ENCODE measurements around the gene TIAL1.
"Not testable (repeated sequence)": the region's sequence is repeated elsewhere in the genome, so short reads cannot be mapped to it uniquely, and the experiment has no call there.

The TIAL1 gene

GRCh38 chr10:119596537-119597404, at the start of gene TIAL1:
TSS of gene TIAL1 (minus strand) at chr10:119596964. CDS start at chr10:119596465, 499 bp downstream.
- DNase-seq: peak; percentile 99

GRCh38 chr10:119644994-119645393, 48.2 kb upstream of the TIAL1 start:
- no peak for DNase-seq

GRCh38 chr10:119644205-119644814, 47.5 kb upstream of the TIAL1 start:
- peak; percentile 61 for DNase-seq

- DNase-seq: peak; percentile 34
Measured at GRCh38 chr10:119643306-119644204, 46.8 kb upstream of the TIAL1 start.

- DNase-seq: peak; percentile 43
Measured at GRCh38 chr10:119642556-119643111, 45.9 kb upstream of the TIAL1 start.

GRCh38 chr10:119640875-119641526, 44.2 kb upstream of the TIAL1 start:
- no peak for DNase-seq

- no peak for DNase-seq
Measured at GRCh38 chr10:119640384-119640783, 43.6 kb upstream of the TIAL1 start.

GRCh38 chr10:119638982-119639381, 42.2 kb upstream of the TIAL1 start:
- no peak for DNase-seq

- no peak for DNase-seq
Measured at GRCh38 chr10:119637631-119638030, 40.9 kb upstream of the TIAL1 start.

- no peak for DNase-seq
Measured at GRCh38 chr10:119634219-119634544, 37.4 kb upstream of the TIAL1 start.

- no peak for DNase-seq
Measured at GRCh38 chr10:119633538-119634218, 36.9 kb upstream of the TIAL1 start.

GRCh38 chr10:119630300-119630699, 33.5 kb upstream of the TIAL1 start:
- DNase-seq: no peak

- DNase-seq: peak; percentile 28
Measured at GRCh38 chr10:119625570-119626280, 29.0 kb upstream of the TIAL1 start.

GRCh38 chr10:119621078-119621384, 24.3 kb upstream of the TIAL1 start:
- no peak for DNase-seq

GRCh38 chr10:119620241-119621077, 23.7 kb upstream of the TIAL1 start:
- DNase-seq: peak; percentile 6

GRCh38 chr10:119619811-119620210, 23.0 kb upstream of the TIAL1 start:
- DNase-seq: not testable (repeated sequence)

- peak; percentile 88 for DNase-seq
Measured at GRCh38 chr10:119619215-119619614, 22.5 kb upstream of the TIAL1 start.

GRCh38 chr10:119616882-119617570, 20.3 kb upstream of the TIAL1 start:
- peak; percentile 31 for DNase-seq

GRCh38 chr10:119614686-119615085, 17.9 kb upstream of the TIAL1 start:
- DNase-seq: no peak

- DNase-seq: no peak
Measured at GRCh38 chr10:119613741-119614140, 17.0 kb upstream of the TIAL1 start.

Measured in NCI-H82 (cell line).